GM23338 (cell line): Measurements from ENCODE around the gene FBRSL1. TPM values are rescaled to one million over a fixed set of nuclear protein-coding genes. Genes with fewer than 3 reads are reported as not detected.

Experiments used
- ATAC-seq: fragments of 200-7000 bp; cut with Tn5 transposase; 3 replicates; pipeline ENCODE4 v1.9.1; 2020
- DNase-seq: peaks from one replicate; pipeline ENCODE4 v3.0.0-alpha.2; 2015; ENCODE audit warnings: low spot score
- H2AFZ ChIP-seq: fragments of 200-600 bp; sonication (generic); 2 replicates; pipeline ENCODE4 v1.8.0; 2016; ENCODE audit warnings: antibody characterized with exemption, mild to moderate bottlenecking, moderate library complexity
- H3F3A ChIP-seq: fragments of 200-600 bp; sonication (generic); replicated peaks from 2 replicates; pipeline ENCODE4 v1.8.0; 2017; ENCODE audit warnings: antibody characterized with exemption, mixed run types, low read depth
- H3K27ac ChIP-seq: fragments of 200-600 bp; sonication (generic); 2 replicates; pipeline ENCODE4 v1.6.1; 2016; ENCODE audit warnings: low read depth
- H3K27me3 ChIP-seq: fragments of 200-600 bp; sonication (generic); 2 replicates; pipeline ENCODE4 v1.8.0; 2016; ENCODE audit warnings: mild to moderate bottlenecking, mixed run types, moderate library complexity; ENCODE audit not compliant: insufficient read depth
- H3K36me3 ChIP-seq: fragments of 200-600 bp; sonication (generic); 2 replicates; pipeline ENCODE4 v1.8.0; 2016; ENCODE audit warnings: mild to moderate bottlenecking; ENCODE audit not compliant: insufficient read depth
- H3K4me1 ChIP-seq: fragments of 200-600 bp; sonication (generic); 2 replicates; pipeline ENCODE4 v1.8.0; 2016; ENCODE audit warnings: mild to moderate bottlenecking, moderate library complexity; ENCODE audit not compliant: insufficient read depth
- H3K4me2 ChIP-seq: fragments of 200-600 bp; sonication (generic); 2 replicates; pipeline ENCODE4 v1.7.1; 2017; ENCODE audit warnings: mixed run types
- H3K4me3 ChIP-seq: fragments of 200-600 bp; sonication (generic); 2 replicates; pipeline ENCODE4 v1.6.1; 2016; ENCODE audit warnings: mixed run types
- H3K79me2 ChIP-seq: fragments of 200-600 bp; sonication (generic); replicated peaks from 2 replicates; pipeline ENCODE4 v1.8.0; 2017; ENCODE audit warnings: mild to moderate bottlenecking; ENCODE audit not compliant: insufficient read depth
- H3K9me2 ChIP-seq: fragments of 200-600 bp; sonication (generic); 2 replicates; pipeline ENCODE4 v1.8.0; 2017; ENCODE audit not compliant: insufficient read depth
- H4K20me1 ChIP-seq: fragments of 200-600 bp; sonication (generic); replicated peaks from 2 replicates; pipeline ENCODE4 v1.8.0; 2017; ENCODE audit warnings: mild to moderate bottlenecking; ENCODE audit not compliant: insufficient read depth
- H3K27ac Mint-ChIP-seq: 2 replicates; pipeline ENCODE4 v1.8.0; 2020; ENCODE audit warnings: inconsistent platforms, mild to moderate bottlenecking, moderate library complexity, mixed read lengths
- H3K27me3 Mint-ChIP-seq: 3 replicates; pipeline ENCODE4 v1.8.0; 2022; ENCODE audit warnings: low read depth, mild to moderate bottlenecking, moderate library complexity, mixed read lengths, inconsistent platforms; ENCODE audit not compliant: insufficient read depth, poor library complexity
- H3K36me3 Mint-ChIP-seq: 3 replicates; pipeline ENCODE4 v1.8.0; 2021; ENCODE audit warnings: low read depth, mild to moderate bottlenecking, inconsistent platforms, moderate library complexity, mixed read lengths
- H3K4me1 Mint-ChIP-seq: 3 replicates; pipeline ENCODE4 v1.8.0; 2020; ENCODE audit warnings: mild to moderate bottlenecking, inconsistent platforms, mixed read lengths
- H3K4me3 Mint-ChIP-seq: 3 replicates; pipeline ENCODE4 v1.8.0; 2021; ENCODE audit warnings: moderate library complexity, mild to moderate bottlenecking, inconsistent platforms, mixed read lengths
- H3K9me3 Mint-ChIP-seq: 3 replicates; pipeline ENCODE4 v1.8.0; 2020; ENCODE audit warnings: moderate library complexity, mild to moderate bottlenecking, inconsistent platforms, mixed read lengths
- CREB1 ChIP-seq: fragments of 250-450 bp; sonication (Bioruptor Pico); IDR thresholded peaks from 2 replicates; pipeline ENCODE4 v1.5.0; 2020; ENCODE audit warnings: low read depth, mild to moderate bottlenecking, moderate library complexity
- CTCF ChIP-seq, 2 experiments: fragments of 200-600 bp in 1 of 2; sonication (generic) in 1 of 2; conservative IDR thresholded peaks; 2 replicates each; pipeline versions ENCODE4 v1.5.1 to v1.6.1; 2016 to 2017; ENCODE audit warnings: antibody characterized with exemption in 2 of 2, low read depth in 2 of 2, mild to moderate bottlenecking in 2 of 2, moderate library complexity in 1 of 2
- ETS1 ChIP-seq: IDR thresholded peaks from 2 replicates; pipeline ENCODE4 v1.6.1; 2016; ENCODE audit warnings: antibody characterized with exemption
- EZH2 ChIP-seq: fragments of 200-600 bp; sonication (generic); IDR thresholded peaks from one replicate; pipeline ENCODE4 v1.8.0; 2017; ENCODE audit warnings: antibody characterized with exemption, mild to moderate bottlenecking, low read depth; ENCODE audit not compliant: unreplicated experiment
- EZH2phosphoT487 ChIP-seq: fragments of 200-600 bp; sonication (generic); IDR thresholded peaks from one replicate; pipeline ENCODE4 v1.8.1; 2018; ENCODE audit warnings: antibody characterized with exemption; ENCODE audit not compliant: unreplicated experiment
- JUNB ChIP-seq: IDR thresholded peaks from one replicate; pipeline ENCODE4 v1.6.1; 2016; ENCODE audit warnings: antibody characterized with exemption; ENCODE audit not compliant: unreplicated experiment
- NANOG ChIP-seq: IDR thresholded peaks from 2 replicates; pipeline ENCODE4 v1.6.1; 2016; ENCODE audit warnings: antibody characterized with exemption, borderline replicate concordance
- POLR2AphosphoS5 ChIP-seq: IDR thresholded peaks from 2 replicates; pipeline ENCODE4 v1.6.1; 2016; ENCODE audit warnings: antibody characterized with exemption, low read depth
- STAT1 ChIP-seq: IDR thresholded peaks from one replicate; pipeline ENCODE4 v1.6.1; 2016; ENCODE audit warnings: antibody characterized with exemption; ENCODE audit not compliant: unreplicated experiment
- ZNF114 ChIP-seq: fragments of 250-450 bp; sonication (Bioruptor Pico); IDR thresholded peaks from 2 replicates; pipeline ENCODE4 v1.5.0; 2020; ENCODE audit warnings: mild to moderate bottlenecking, moderate library complexity
- ZNF331 ChIP-seq: fragments of 250-450 bp; sonication (Bioruptor Pico); IDR thresholded peaks from 2 replicates; pipeline ENCODE4 v1.5.0; 2020; ENCODE audit warnings: low read depth, mild to moderate bottlenecking, moderate library complexity
- ZNF462 ChIP-seq: fragments of 250-450 bp; sonication (Bioruptor Pico); IDR thresholded peaks from 2 replicates; pipeline ENCODE4 v1.5.0; 2020; ENCODE audit warnings: mild to moderate bottlenecking, moderate library complexity
- polyA plus RNA-seq: library from polyadenylated mRNA; unstranded; fragments of >200 nt; fragmentation: Nextera tagmentation; extraction: Ambion mirVana; gene quantifications from 2 replicates; pipeline ENCODE4 v1.2.1, GENCODE V29; 2016
- total RNA-seq: library from RNA; depleted of rRNA; stranded (reverse); fragments of >200 nt; shearing (Covaris generic); gene quantifications from 2 replicates; pipeline ENCODE4 v1.2.3, GENCODE V29; 2014

The FBRSL1 gene
- total and polyA plus RNA-seq, 2 experiments from 2014 or later: 37.8 to 89.8 TPM

- Mint-ChIP-seq H3K4me1 (peaks cover 9% of the 10 kb centered on the region; the same call in 2 of the 3 replicates), H3K27me3 (peaks cover 25% of the 10 kb centered on the region), H3K9me3 (peaks cover 20% of the 10 kb centered on the region), H3K36me3 (peaks cover 20% of the 10 kb centered on the region), H3K4me3 (no peak overlapping the region), H3K27ac (no peak overlapping the region)
- H4K20me1 ChIP-seq: no peaks in the 10 kb centered on the region; the same call in 1 of the 2 replicates
- no peak overlapping the region for H3K4me2 ChIP-seq
- DNase-seq: no peak
- ATAC-seq: no peak
- H3K9me2 ChIP-seq: no peaks in the 10 kb centered on the region
- H3F3A ChIP-seq: no peaks in the 10 kb centered on the region
- no peaks in the 10 kb centered on the region for H3K36me3 ChIP-seq
- H2AFZ ChIP-seq: no peak overlapping the region
- no peak overlapping the region for H3K27ac ChIP-seq
- H3K4me1 ChIP-seq: peaks cover 3% of the 10 kb centered on the region
- no peaks in the 10 kb centered on the region for H3K79me2 ChIP-seq
- H3K4me3 ChIP-seq: no peak overlapping the region
- 0 out of 2 replicates have a peak, but pooled peaks cover 9% of the 10 kb centered on the region for H3K27me3 ChIP-seq
- TF ChIP-seq POLR2AphosphoS5: no peak
- no peak for TF ChIP-seq EZH2phosphoT487
- no peak for TF ChIP-seq CREB1 (CRISPR knock-in tag)
- no peak for TF ChIP-seq EZH2
- no peak for TF ChIP-seq STAT1
- no peak for TF ChIP-seq JUNB
- no peak for TF ChIP-seq CTCF (conservative IDR thresholded peaks at IDR 0.05; ENCODE audit: low read depth in 2 of 2)
- no peak for TF ChIP-seq ZNF114 (CRISPR knock-in tag)
- no peak for TF ChIP-seq NANOG
- TF ChIP-seq ETS1: no peak
- no peak for TF ChIP-seq ZNF331 (CRISPR knock-in tag)
- TF ChIP-seq ZNF462: no peak
These were observed 31.9 kb downstream of the FBRSL1 start for GRCh38 chr12:132521712-132522292.
